ENCODE data around the gene ABCB8. TPM values are rescaled to one million over a fixed set of nuclear protein-coding genes. Genes with fewer than 3 reads are reported as not detected.
A peak's percentile ranks its signal among the peaks of the same experiment; 100 is the strongest.

Gene ABCB8
- total RNA-seq, 4 donors from 2014 or later, result 22.9 to 35.2 (median 27.6) TPM

- no peak overlapping the region for H3K4me3 ChIP-seq (ENCODE audit: low read depth, poor library complexity, severe bottlenecking)
- no peak for DNase-seq (ENCODE audit: low spot score in 2 of 2)
- WGBS, 2 donors, result 63 to 67% methylated on average over 21 to 28 of the region's 33 CpGs
- intact Hi-C loops (cut with DNase I; ENCODE audit: low total_unique reads), result no loop called here
- no peak for TF ChIP-seq POLR2A (IDR thresholded peaks at IDR 0.05)
- TF ChIP-seq, protein P1, sequence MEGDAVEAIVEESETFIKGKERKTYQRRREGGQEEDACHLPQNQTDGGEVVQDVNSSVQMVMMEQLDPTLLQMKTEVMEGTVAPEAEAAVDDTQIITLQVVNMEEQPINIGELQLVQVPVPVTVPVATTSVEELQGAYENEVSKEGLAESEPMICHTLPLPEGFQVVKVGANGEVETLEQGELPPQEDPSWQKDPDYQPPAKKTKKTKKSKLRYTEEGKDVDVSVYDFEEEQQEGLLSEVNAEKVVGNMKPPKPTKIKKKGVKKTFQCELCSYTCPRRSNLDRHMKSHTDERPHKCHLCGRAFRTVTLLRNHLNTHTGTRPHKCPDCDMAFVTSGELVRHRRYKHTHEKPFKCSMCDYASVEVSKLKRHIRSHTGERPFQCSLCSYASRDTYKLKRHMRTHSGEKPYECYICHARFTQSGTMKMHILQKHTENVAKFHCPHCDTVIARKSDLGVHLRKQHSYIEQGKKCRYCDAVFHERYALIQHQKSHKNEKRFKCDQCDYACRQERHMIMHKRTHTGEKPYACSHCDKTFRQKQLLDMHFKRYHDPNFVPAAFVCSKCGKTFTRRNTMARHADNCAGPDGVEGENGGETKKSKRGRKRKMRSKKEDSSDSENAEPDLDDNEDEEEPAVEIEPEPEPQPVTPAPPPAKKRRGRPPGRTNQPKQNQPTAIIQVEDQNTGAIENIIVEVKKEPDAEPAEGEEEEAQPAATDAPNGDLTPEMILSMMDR (IDR thresholded peaks at IDR 0.05), result no peak
Observed at GRCh38 chr7:151076863-151077704, 48.8 kb downstream of the ABCB8 start.

DNA sequence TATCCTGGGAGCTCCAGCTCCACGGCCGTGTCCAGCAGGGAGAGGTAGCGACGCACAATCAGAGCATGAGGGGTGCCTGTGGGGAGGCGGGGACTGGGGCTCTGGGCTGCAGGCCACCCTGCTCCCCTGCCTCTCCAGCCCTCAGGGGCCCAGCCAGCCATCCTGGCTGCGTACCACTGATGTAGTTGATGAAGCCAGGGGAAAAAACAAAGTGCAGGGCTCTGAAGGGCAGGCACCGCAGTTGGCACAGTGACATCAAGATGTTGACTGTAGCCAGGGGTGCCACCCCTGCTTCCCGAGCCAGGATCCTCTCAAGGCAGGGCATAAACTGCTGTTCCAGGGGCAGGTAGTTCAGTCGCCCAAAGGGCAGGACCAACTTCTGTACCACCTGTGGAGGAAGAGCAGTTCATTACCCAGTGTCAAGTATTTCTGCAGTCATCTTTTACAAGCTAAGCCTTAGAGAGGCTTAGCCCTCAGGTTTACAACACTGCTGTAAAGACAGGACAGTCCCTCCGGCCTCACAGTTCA lies 49.5 kb downstream of the ABCB8 start:
- TF ChIP-seq POLR2A (IDR thresholded peaks at IDR 0.05), result no peak
- TF ChIP-seq, protein P1 (IDR thresholded peaks at IDR 0.05), result no peak
- 57 to 77% methylated on average over 6 to 8 of the region's 10 CpGs for WGBS, 2 donors
- no peak overlapping the region for H3K4me3 ChIP-seq (ENCODE audit: low read depth, poor library complexity, severe bottlenecking)
- intact Hi-C loops (cut with DNase I; ENCODE audit: low total_unique reads), result no loop called here
- DNase-seq (ENCODE audit: low spot score in 2 of 2), result no peak

DNA sequence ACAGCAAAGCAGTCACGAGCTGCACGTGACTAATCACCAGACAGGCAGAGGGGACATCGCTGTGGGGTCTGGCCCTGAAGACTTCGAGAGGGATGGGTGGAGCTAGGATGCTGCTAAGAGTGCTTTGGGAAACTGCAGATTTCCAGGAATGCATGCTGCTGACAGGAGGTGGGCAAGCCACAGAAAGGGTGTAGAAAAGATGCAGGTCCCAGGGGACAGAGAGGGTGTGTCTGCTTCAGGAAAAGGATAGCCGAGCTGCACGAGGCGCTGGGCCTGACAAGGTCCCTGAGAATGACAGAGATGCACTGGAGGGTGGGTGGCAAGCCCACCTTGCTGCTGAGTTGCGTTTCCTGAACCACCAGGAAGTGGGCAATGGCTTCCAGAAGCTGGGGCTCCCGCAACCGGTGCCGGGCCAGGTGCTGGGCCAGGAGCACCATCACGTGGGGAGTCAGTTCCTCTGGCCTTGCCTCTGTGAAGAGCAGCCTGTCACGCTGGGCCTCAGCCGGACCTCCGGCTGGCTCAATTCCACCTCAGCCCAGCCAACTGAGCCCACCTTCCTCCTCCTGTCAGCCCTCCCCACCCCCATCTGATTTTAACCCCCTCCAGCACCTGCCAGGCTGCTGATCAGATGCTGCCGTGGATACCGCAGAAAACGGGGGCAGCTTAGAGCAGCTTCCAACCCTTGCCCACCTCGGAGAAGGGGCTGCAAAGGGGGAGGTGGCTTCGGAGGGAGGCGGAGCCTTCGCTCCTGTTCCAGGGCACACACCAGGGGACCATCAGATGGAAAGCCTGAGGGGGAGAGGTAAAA lies 50.2 kb downstream of the ABCB8 start:
- TF ChIP-seq, protein P1 (IDR thresholded peaks at IDR 0.05), result no peak
- TF ChIP-seq POLR2A (IDR thresholded peaks at IDR 0.05), result no peak
- intact Hi-C loops (cut with DNase I; ENCODE audit: low total_unique reads), result no loop called here
- no peak overlapping the region for H3K4me3 ChIP-seq (ENCODE audit: low read depth, poor library complexity, severe bottlenecking)
- 52% methylated on average over 19 to 22 of the region's 22 CpGs for WGBS, 2 donors
- peak in 1 of 2 donors; percentile 95 for DNase-seq (ENCODE audit: low spot score in 2 of 2)

DNA sequence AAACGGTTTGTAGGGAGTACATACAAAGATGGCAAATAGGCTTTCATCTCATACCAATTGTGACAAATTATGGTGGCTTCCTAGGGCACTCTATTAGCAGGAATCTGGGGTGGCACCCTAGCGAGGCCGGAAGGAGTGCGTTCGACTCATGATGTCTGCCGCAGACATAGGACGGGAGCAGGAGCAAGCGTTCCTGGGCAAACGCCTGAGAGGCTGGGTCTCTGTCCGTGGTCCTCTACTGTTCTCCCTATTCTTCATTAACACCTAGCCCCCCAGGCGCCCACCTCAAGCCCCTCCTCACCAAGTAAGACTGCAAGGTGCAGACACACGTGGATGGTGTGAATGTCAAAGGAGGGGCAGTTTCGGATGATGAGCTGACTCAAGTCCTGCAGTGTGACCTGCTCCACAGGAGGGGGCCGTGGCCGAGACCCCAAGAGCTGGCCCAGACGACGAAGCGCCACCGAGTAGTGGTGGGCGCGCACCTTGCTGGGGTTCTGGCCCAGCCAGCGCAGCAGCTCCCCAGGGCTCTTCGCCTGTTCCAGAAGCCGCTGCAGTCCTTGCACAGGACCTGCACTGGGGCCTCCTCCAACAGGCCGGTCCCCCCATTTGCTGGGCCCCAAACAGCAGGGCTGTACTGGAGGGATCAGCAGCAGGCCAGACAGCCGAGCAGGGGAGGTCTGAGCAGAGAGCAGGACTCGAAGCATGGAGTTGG lies 51.1 kb downstream of the ABCB8 start:
- intact Hi-C loops (cut with DNase I; ENCODE audit: low total_unique reads), result no loop called here
- peak in 1 of 2 donors; percentile 85 for DNase-seq (ENCODE audit: low spot score in 2 of 2)
- no peak for TF ChIP-seq POLR2A (IDR thresholded peaks at IDR 0.05)
- TF ChIP-seq, protein P1 (IDR thresholded peaks at IDR 0.05), result no peak
- H3K4me3 ChIP-seq (ENCODE audit: low read depth, poor library complexity, severe bottlenecking), result no peak overlapping the region
- WGBS, 2 donors, result 72 to 82% methylated on average over 23 to 27 of the region's 27 CpGs

GRCh38 chr7:151080067-151080521 lies 51.8 kb downstream of the ABCB8 start:
- no peak for TF ChIP-seq POLR2A (IDR thresholded peaks at IDR 0.05)
- TF ChIP-seq, protein P1 (IDR thresholded peaks at IDR 0.05), result no peak
- intact Hi-C loops (cut with DNase I; ENCODE audit: low total_unique reads), result no loop called here

More at GRCh38 chr7:151080067-151080521, 51.8 kb downstream of the ABCB8 start:
- WGBS, 2 donors, result 1 to 3% methylated on average over 15 to 31 of the region's 31 CpGs
- peak overlapping the region; percentile 76 for H3K4me3 ChIP-seq (ENCODE audit: low read depth, poor library complexity, severe bottlenecking)
- no peak for DNase-seq (ENCODE audit: low spot score in 2 of 2)
